SK-N-DZ (cell line): ENCODE results near the gene ISCA2.
"Not testable (repeated sequence)": the region's sequence is repeated elsewhere in the genome, so short reads cannot be mapped to it uniquely, and the experiment has no call there.

ENCODE experiments used
- DNase-seq: peaks from one replicate; pipeline ENCODE4 v3.0.0-alpha.2; 2015; ENCODE audit warnings: low spot score

ISCA2 gene

DNA sequence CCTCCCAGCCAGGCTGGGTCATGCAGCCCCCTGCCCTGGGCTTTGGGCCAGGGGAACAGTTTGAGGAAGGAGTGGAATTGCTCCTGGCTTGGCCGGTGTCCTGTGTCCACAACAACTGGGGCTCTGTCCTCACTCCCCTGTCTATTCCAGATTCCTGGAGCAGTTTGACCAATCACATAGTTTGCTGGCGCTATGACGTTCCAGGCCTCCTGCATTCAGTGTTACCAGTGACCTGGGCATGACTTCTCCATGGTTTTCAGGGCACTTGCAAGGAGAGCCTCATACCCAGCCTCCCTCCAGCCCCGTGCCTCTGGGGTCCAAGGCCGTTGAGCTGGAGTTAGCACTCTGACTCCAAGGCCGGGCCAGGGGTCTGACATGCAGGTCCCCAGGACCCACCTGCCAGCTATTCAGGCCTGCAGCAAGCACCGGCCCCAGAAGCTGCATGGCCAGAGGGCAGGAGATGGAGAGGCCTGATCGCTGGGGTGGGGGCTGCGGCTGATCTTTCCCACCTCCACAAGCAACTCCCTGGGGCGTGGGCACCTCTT is 34.2 kb downstream of the ISCA2 start:
- DNase-seq = no peak

DNA sequence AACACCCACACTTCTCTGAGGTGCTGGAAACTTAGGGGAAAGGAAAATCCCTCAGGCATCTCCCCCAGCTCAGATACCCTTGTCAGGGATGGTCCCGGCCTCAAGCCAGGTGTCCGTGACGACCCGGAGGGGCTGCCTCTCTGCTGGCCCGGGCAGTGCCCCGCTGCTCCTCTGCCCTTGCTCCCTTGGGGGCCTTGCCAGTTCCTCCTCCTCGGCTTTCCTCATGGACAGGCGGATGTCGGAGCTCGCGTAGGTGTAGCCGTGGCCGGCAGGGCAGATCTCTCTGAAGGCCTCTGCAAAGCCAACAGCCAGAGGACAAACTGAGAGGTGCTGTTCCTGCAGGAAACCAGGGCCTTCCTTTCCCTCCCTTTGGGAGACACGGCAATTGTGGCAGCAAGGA is 34.8 kb downstream of the ISCA2 start:
- DNase-seq = no peak

DNA sequence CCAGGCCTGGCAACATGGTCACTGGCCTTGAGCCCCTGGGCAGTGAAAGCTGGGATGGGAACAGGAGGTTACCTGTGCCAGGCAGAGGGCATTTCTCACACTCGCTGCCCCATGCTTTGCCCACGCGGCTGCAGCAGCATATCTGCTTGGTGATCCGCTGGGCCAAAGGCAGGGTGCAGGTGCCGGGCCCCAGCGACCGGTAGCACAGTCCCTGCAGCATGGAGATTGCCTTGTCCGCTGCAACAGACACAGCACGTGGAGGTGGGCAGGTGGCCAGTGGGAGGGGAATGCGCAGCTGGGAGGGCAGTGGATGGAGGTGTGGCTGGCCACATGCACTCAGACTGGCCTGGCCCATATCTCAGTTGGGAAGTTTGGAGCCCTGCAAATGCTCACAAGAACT is 35.3 kb downstream of the ISCA2 start:
- DNase-seq = no peak

DNA sequence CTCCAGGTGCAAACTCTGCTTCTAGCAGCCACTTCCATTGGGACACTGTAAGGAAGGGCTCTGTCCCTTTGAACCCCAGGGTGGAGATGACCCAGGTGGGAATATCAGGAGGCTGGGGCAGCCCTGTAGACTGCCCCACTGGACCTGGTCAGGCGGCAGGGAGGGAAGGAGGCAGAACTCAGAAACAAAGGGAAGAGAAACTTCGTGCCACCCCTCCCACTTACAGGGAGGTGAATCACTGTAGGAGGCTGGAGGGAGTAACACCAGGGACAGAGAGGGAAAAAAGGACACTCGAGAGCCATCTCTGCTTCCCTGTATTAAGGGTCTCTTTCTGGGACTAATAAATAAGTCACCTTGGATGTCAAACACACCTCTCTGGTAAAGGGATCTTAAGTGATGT is 37.4 kb downstream of the ISCA2 start:
- DNase-seq = no peak

DNA sequence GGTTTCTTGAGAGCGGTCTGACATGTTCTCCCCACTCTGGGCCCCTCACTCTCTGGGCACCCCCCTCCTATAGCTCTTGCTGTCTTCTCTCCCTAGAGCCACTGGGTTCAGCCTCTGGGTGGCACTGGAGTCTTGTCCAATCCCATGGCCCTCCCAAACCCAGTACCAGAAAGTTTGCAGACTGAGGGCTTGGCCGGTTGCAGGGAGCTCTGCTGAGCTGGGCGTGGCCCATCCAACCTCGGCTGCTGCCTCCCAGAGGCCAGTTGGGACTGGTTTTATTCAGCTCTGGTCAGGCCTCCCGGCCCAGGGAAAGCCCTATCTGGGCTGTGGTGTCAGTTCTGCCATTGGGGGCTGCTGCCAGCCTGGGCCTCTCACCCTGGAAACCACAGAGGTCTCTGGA is 37.9 kb downstream of the ISCA2 start:
- DNase-seq = no peak

DNA sequence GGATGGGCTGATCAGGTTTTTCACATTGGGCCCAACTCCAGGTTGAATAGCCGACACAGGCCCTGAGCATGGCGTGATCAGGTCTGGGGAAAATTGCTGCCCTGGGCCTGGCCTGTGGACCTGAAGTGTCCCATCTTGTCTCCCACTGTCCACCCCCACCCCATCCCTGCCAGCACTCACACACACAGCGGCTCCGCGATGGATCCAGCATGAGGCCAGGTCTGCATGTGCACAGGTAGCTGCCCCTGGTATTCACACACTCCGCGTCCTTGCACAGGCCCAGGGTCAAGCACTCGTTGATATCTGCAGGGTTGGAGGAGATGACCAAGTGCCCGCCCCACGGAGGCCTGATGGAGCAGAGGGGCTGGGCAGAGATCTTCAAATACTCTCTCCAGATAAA is 38.7 kb downstream of the ISCA2 start:
- DNase-seq = no peak

DNA sequence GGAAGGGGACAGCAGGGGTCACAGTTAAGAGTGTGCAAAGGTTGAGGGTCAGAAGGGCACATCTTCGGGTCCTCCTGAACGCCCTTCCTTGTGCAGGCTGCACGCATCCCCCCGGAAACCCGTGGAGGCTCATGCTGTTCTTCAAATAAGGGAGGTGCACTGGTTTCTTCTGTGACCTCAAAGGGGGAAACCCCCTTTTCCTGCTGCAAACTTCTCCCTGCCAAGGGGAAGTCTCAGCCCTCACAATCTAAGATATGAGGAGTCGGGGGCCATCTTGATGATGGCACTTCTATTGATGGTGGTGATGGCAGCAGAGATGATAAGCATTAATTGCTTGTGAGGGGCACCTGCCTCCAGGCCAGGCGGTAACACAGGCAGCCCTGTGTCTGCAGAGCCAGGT is 40.0 kb downstream of the ISCA2 start:
- DNase-seq = no peak

DNA sequence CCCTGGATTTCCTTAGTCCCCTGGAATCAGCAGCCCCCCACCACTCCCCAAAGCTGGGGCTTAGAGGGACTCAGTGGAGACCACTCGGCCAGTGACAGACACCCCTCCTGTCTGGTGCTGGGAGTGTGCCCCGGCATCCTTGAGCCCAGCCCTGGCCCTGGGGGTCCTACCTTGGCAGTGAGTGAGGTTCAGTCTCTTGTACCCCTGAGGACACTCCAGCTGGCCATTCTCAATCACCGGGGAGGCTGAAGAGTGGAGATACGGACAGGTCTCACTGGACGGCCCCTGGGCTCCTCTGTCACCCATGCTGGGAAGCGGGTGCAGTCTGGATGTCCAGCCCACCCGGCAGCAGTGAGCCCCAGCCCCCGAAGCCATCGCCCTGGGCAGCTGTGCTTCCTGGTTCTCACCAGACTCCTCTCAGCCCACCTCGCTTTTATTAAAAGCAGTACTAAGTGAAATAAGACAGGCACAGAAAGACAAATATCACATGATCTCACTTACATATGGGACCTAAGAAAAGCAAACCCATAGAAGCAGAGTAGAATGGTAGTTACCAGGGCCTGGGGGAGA is 42.3 kb downstream of the ISCA2 start:
- DNase-seq = peak; percentile 41

DNA sequence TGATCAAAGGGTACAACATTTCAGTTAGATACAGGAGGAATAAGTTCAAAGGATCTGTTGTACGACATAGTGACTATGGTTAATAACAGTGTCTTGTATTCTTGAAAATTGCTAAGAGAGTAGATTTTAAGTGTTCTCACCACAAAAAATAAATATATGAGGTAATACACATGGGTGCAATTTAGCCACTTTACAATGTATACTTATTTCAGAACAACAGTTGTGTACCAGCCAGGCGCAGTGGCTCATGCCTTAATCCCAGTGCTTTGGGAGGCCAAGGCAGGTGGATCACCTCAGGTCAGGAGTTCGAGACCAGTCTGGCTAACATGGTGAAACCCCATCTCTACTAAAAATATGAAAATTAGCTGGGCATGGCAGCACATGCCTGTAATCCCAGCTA is 42.8 kb downstream of the ISCA2 start:
- DNase-seq = not testable (repeated sequence)

DNA sequence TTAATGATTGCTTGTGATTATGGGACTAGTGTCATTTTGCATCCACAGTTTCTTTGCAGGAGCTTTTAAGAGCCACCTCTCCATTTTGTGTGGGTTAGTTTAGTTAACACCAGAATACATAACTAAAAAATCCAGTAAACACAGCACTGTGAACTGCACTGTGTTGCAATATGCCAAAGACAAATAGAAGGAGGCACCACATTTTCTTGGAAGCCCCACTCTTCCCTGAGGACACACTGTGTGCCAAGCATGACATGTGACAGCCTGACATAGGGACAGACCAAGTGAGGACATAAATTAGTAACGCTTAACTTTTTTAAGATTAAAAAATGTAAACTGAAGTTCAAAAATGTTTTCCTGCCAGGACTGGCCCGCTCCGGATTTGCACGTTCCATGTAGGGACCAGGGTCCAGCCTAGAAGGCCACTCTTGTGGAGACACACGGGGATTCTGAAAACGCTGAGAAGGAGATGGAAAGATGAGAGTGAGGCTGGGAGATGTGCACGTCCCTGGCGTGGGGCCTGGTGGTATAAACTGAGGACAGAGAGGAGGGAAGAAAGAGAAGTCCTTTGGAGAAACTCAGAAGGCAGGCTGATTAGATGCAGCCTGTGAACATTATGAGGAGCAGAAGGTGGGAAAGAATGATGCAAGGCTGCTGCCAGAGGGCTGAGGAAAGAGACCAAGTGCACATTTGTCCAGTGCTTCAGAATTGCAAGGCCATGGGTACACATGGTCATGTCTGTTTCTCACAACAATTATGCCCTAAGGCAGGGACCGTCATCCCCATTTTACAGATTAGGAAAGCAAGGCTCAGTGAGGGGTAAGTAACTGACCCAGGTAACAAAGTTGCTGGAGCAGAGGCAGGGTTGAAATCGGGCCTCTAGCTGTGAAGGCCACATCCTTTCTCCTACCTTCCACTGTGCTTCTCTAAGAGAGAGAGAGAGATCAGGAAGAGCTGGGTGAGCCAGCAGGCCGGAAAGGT is 45.1 kb downstream of the ISCA2 start:
- DNase-seq = no peak

DNA sequence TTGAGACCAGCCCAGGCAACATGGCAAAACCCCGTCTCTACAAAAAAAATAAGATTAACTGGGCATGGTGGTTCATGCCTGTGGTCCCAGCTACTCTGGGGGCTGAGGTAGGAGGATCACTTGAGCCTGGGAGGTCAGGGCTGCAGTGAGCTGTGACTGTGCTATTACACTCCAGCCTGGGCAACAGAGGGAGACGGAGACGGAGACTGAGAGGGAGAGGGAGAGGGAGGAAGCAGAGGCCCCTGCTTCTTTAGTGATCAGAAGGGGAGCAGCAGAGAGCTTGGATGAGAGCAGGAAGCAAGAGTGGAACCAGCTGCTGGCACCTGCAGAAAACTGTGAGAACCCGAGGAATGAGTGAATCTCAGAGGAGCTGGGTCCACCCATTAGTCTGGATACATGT is 45.9 kb downstream of the ISCA2 start:
- DNase-seq = no peak

DNA sequence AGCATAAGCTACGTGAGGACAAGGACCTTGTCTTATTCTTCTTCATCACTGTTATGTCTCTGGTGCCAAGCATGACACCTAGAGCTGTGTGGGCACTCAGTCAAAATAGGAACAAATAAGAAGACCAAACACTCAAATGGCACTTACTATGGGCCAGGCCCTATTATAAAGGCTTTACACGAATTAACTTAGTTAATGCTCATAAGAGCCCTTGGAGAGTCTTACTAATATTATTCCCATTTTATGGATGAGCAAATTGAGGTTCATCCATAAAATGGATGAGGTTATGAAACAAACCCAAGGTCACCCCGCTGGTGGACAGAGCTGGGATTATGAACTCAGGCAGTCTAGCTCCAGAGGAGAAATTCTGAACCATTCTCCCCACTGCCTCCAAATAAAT is 47.7 kb downstream of the ISCA2 start:
- DNase-seq = no peak

DNA sequence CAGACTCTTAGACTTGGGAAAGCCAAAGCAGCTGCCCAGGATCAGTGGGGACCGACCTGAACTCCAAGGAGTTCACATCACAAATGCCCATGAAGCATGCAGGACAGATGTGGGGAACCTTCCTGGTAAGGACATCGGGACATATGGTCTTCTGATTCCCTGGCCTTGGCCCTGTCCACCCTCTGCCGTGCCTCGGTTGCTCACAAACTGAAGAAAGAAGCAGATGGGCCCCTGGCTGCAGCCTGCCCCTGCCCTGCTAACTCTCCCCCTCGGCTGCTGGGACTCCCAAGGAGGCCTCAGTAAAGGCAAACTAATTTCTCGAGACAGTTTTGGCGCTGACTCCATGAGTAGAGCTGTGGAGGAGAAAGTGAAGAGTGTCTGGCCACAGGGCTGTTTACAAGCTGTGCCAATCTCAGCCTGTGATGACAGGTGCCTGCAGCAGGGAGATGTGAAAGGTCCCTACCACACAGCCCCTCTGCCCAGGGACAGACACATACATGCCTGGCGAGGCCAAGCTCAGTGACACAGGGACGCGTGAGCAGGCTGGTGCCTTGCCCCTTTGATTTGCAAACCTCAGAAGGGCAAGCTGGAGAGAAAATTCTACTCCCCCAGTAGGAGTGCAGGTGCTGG is 48.6 kb downstream of the ISCA2 start:
- DNase-seq = no peak

DNA sequence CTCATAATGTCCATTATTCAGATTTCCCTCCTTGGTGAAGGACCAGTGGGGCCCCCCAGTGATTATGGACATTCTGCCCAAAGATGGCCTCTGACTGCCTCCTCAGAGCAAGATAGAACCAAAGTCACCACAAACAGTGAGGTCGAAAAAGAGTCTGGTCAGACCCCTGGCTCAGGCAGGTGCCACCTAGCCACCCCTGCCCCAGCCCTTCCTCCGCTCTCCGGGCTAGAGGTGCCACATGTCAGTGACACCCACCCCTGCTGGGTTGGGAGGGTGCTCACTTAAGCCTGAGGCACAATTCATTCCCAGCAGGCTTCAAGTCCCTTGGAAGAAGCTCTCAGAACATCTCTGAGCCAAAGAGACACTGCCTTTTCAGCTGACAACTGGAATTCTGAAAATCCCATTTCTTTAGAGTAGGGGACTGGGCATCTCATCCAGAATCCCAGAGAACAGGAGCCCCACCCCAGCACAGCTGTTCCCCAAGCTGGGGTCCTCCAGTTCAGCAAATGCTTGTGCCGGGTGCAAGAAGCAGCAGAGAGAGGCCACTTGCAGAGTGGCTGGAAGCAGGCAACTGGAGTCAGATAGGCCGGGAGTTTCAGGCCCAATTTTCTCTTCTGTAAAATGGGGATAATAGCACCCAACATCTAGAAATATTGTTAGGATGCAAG is 50.3 kb downstream of the ISCA2 start:
- DNase-seq = no peak

DNA sequence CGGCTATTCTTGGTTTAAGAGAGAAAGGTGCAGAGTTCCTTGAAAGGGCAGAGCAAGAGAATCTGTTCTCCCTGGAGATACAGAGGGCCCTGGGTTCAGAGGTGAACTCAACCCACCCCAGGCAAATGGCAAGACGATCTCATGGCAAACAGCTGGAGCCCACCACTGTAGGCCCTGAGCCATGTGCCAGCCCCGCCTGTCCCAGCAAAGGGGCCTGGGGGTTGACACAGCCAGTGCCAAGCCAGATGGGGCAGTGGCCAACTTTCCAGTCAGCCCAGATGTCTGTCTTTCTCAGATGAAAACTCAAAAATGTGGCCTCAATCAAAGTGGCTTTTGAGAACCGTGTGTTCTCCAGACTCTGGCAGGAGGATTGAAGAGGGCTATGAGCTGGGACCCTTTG is 51.8 kb downstream of the ISCA2 start:
- no peak for DNase-seq

DNA sequence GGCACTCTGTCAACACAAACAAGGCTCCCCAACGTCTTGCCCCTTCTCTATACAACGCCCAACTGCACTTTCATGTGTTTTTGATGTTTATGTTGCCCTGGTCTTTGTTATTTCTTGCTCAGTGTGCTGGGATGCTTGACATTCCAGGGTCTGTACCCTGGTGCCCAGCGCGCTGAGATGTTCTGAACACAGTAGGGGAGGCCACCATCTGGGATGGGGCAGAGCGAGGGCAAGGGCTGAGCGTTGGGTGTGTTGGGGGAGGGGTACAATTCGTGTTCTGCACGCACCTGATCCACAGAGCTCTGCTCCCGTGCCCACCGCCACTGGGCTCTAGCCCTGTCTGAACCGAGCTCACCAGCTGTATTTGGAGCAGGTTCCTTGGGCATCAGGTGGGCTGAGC is 52.9 kb downstream of the ISCA2 start:
- DNase-seq = no peak
